Mucosa of rectum (tissue), 2 donors: ENCODE results near the gene IFI44L.

Experiments used
- H3K27ac ChIP-seq, 2 donors: one replicate each; pipeline ENCODE4 v1.7.0; 2013; ENCODE audit warnings: inconsistent platforms in 2 of 2, low read depth in 2 of 2, low read length in 2 of 2
- H3K27me3 ChIP-seq, 2 donors: one replicate each; pipeline ENCODE4 v1.7.0; 2013; ENCODE audit warnings: low read length in 2 of 2; ENCODE audit not compliant: control insufficient read depth in 2 of 2, insufficient read depth in 2 of 2
- H3K36me3 ChIP-seq, 2 donors: one replicate each; pipeline ENCODE4 v1.7.0; 2013; ENCODE audit warnings: low read length in 2 of 2; ENCODE audit not compliant: control insufficient read depth in 2 of 2, insufficient read depth in 2 of 2
- H3K4me1 ChIP-seq, 2 donors: one replicate each; pipeline ENCODE4 v1.7.0; 2013; ENCODE audit warnings: low read length in 2 of 2, mild to moderate bottlenecking in 1 of 2; ENCODE audit not compliant: control insufficient read depth in 2 of 2, insufficient read depth in 2 of 2
- H3K4me3 ChIP-seq, 2 donors: one replicate each; pipeline ENCODE4 v1.7.0; 2013; ENCODE audit warnings: low read length in 2 of 2
- H3K9ac ChIP-seq, 2 donors: one replicate each; pipeline ENCODE4 v1.7.0; 2013; ENCODE audit warnings: low read length in 2 of 2, low read depth in 1 of 2, mild to moderate bottlenecking in 1 of 2
- H3K9me3 ChIP-seq, 2 donors: one replicate each; pipeline ENCODE4 v1.7.0; 2013; ENCODE audit warnings: low read length in 2 of 2; ENCODE audit not compliant: control insufficient read depth in 2 of 2
- donor health status: healthy.
- donor health status: Normal muscosa, but diverticular disease.

IFI44L gene

DNA sequence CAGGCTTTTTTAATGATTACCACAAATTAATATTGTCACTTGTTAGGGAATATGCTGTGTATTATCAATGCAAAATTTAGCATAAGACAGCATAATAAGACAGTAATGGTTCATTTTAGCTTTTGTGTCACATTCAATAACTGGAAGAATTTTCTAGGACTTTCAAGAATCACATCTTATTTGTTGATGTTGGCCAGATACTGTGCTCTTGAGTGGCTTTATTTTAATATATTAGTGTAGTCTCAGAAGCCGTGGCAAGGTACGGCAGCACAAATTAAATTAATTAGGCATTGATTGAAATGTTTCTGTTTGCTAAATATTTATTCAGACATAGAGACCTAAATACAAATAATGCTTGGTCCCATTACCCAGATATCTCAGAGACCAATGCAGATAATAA is 10.4 kb downstream of the IFI44L start:
- Histone ChIP-seq H3K36me3 (no peaks in the 10 kb centered on the region), H3K4me3 (no peak overlapping the region), H3K9me3 (no peaks in the 10 kb centered on the region), H3K27ac (no peak overlapping the region), H3K9ac (no peak overlapping the region), H3K4me1 (no peaks in the 10 kb centered on the region), H3K27me3 (no peaks in the 10 kb centered on the region)

- H3K27ac ChIP-seq, result no peak overlapping the region
- H3K9me3 ChIP-seq, result no peaks in the 10 kb centered on the region
- no peak overlapping the region for H3K9ac ChIP-seq
- H3K4me3 ChIP-seq, result no peak overlapping the region
- no peaks in the 10 kb centered on the region for H3K36me3 ChIP-seq
- H3K4me1 ChIP-seq, result no peaks in the 10 kb centered on the region
- no peaks in the 10 kb centered on the region for H3K27me3 ChIP-seq
Observed at GRCh38 chr1:78633209-78633608, 13.0 kb downstream of the IFI44L start.

GRCh38 chr1:78640462-78640861 is 20.2 kb downstream of the IFI44L start:
- Histone ChIP-seq H3K27ac (no peak overlapping the region), H3K27me3 (no peaks in the 10 kb centered on the region), H3K9ac (no peak overlapping the region), H3K4me1 (no peaks in the 10 kb centered on the region), H3K4me3 (no peak overlapping the region), H3K9me3 (peaks cover 0 to 4% of the 10 kb centered on the region in 2 donors), H3K36me3 (no peaks in the 10 kb centered on the region)

DNA sequence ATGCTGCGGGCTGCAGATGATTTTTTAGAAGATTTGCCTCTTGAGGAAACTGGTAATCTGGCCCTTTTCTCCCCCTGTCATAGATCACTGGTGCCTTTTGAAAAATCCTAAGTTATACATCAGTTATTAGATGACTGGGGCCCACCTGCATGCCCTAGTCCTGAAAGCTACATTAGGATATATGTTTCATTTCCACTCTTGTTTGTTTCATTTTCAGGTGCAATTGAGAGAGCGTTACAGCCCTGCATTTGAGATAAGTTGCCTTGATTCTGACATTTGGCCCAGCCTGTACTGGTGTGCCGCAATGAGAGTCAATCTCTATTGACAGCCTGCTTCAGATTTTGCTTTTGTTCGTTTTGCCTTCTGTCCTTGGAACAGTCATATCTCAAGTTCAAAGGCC is 21.3 kb downstream of the IFI44L start:
- Histone ChIP-seq H3K27me3 (no peaks in the 10 kb centered on the region), H3K9me3 (peaks cover 0 to 4% of the 10 kb centered on the region in 2 donors), H3K36me3 (no peaks in the 10 kb centered on the region), H3K9ac (no peak overlapping the region), H3K4me1 (no peaks in the 10 kb centered on the region), H3K4me3 (no peak overlapping the region), H3K27ac (no peak overlapping the region)

- Histone ChIP-seq H3K4me1 (no peaks in the 10 kb centered on the region), H3K9ac (no peak overlapping the region), H3K9me3 (peaks cover 0 to 8% of the 10 kb centered on the region in 2 donors), H3K27ac (no peak overlapping the region), H3K27me3 (no peaks in the 10 kb centered on the region), H3K36me3 (no peaks in the 10 kb centered on the region), H3K4me3 (no peak overlapping the region)
Observed at GRCh38 chr1:78645723-78646122, 25.5 kb downstream of the IFI44L start.

GRCh38 chr1:78647238-78647637 is 27.0 kb downstream of the IFI44L start:
- H3K27ac ChIP-seq, result no peak overlapping the region
- no peaks in the 10 kb centered on the region for H3K36me3 ChIP-seq
- no peaks in the 10 kb centered on the region for H3K27me3 ChIP-seq
- no peak overlapping the region for H3K9ac ChIP-seq
- peaks cover 0 to 8% of the 10 kb centered on the region in 2 donors for H3K9me3 ChIP-seq
- no peak overlapping the region for H3K4me3 ChIP-seq
- H3K4me1 ChIP-seq, result no peaks in the 10 kb centered on the region

DNA sequence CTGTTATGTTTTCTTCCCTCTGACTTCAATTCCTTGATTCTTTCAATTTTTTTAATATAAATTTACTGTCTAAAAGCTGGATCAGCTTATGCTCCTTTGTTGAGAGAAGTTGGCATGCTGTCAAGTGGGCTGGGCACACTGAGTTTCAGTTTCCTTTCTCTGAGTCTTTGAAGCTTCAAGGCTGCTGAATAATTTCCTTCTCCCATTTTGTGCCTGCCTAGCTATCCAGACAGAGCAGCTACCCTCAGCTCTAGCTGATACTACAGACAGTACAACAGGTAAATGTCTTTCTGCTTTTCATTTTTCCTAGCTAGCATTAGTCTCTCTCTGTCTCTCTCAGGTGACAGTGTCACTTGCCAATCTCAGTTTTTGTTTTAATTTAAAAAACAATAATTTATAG is 29.4 kb downstream of the IFI44L start, which contains the start of gene IFI44:
TSS of gene IFI44 (plus strand) at position 204 of the 400 bp plus-strand sequence. CDS start 365 bp downstream, outside the sequence.
- Histone ChIP-seq H3K4me1 (no peaks in the 10 kb centered on the region), H3K9me3 (peaks cover 0 to 3% of the 10 kb centered on the region in 2 donors), H3K4me3 (peak within 1 kb of the TSS; percentile 49 to 56), H3K36me3 (no peaks in the 10 kb centered on the region), H3K9ac (peak within 1 kb of the TSS; percentile 28 to 41), H3K27me3 (no peaks in the 10 kb centered on the region), H3K27ac (no peak within 1 kb of the TSS)

- Histone ChIP-seq H3K9me3 (peaks cover 0 to 3% of the 10 kb centered on the region in 2 donors), H3K4me1 (no peaks in the 10 kb centered on the region), H3K4me3 (peak overlapping the region; percentile 49 to 56), H3K27me3 (no peaks in the 10 kb centered on the region), H3K9ac (peak overlapping the region in 1 of 2 donors; percentile 41), H3K36me3 (no peaks in the 10 kb centered on the region), H3K27ac (no peak overlapping the region)
Observed at GRCh38 chr1:78650114-78650660, 29.9 kb downstream of the IFI44L start.

DNA sequence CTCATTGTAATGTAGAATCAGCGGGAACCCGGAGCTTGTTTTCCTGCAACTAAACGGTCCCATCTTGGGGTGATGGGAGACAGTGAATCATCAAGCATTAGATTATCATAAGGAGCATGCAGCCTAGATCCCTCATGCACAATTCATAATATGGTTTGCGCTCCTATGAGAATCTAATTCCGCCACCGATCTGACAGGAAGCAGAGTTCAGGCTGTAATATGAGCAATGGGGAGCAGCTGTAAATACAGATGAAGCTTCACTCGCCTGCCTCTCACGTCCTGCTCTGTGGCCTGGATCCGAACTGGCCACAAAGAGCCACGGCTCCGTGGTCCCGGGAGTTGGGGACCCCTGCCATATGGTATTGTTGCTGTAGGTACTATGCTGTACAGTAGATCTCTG is 31.0 kb downstream of the IFI44L start:
- Histone ChIP-seq H3K9ac (peak overlapping the region; percentile 36 to 50), H3K9me3 (peaks cover 0 to 3% of the 10 kb centered on the region in 2 donors), H3K27ac (no peak overlapping the region), H3K36me3 (no peaks in the 10 kb centered on the region), H3K27me3 (no peaks in the 10 kb centered on the region), H3K4me1 (no peaks in the 10 kb centered on the region), H3K4me3 (peak overlapping the region; percentile 49 to 56)

DNA sequence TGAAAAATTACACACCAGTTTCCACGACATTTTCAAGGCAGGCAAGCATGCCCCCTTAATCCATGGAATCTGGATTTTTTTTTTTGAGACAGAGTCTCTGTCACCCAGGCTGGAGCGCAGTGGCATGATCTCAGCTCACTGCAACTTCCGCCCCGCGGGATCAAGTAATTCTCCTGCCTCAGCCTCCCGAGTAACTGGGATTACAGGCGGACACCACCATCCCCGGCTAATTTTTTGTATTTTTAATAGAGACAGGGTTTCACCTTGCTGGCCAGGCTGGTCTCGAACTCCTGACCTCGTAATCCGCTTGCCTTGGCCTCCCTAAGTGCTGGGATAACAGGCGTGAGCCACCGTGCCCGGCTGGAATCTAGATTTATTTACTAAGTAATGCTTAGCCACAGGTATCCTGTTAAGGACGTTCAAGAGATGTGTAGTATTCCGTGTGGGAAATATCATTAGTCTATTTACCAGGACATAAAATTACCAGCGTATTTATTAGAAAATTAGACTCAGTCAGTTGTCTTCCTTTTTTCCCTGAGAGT is 31.8 kb downstream of the IFI44L start:
- Histone ChIP-seq H3K4me1 (no peaks in the 10 kb centered on the region), H3K9me3 (peaks cover 0 to 3% of the 10 kb centered on the region in 2 donors), H3K4me3 (peak overlapping the region; percentile 49 to 56), H3K9ac (no peak overlapping the region), H3K27ac (no peak overlapping the region), H3K27me3 (no peaks in the 10 kb centered on the region), H3K36me3 (no peaks in the 10 kb centered on the region)
